ENCODE results near the gene ALDH1L1.

- TF ChIP-seq CTCF (conservative IDR thresholded peaks at IDR 0.05), result no peak
- no peak for TF ChIP-seq EZH2 (IDR thresholded peaks at IDR 0.05; ENCODE audit: low read depth)
Measured at GRCh38 chr3:126063358-126063965, 116.9 kb downstream of the ALDH1L1 start.
